ENCODE results near the gene RGR. TPM values are rescaled to one million over a fixed set of nuclear protein-coding genes. Genes with fewer than 3 reads are reported as not detected.

RGR gene
- total and polyA plus RNA-seq, 2 experiments from 2014 or later: not detected

DNA sequence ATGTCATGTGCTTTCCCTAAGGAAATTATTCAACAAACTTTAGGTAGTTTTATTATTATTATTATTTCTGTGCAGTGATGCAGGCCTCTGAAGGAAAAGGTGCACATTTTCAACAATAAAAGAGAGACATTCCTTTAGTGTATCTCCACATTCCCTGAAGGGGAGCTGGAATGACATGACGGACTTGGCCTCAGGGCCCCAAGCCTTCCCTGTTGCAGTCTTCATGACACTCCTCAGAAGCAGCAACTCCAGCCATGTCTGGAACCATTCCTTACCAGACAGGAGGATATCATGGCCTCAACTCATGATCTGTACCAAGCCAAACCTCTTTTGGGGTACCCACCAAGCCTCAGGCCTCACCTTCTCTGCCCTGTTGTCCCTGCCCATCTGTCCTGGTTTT lies 48.3 kb downstream of the RGR start (continued):
- TF ChIP-seq CTCF (conservative IDR thresholded peaks at IDR 0.05; ENCODE audit: low read depth in 2 of 2) (no peak), CREB1 (CRISPR knock-in tag; IDR thresholded peaks at IDR 0.05; ENCODE audit: low read depth) (no peak), ZNF114 (CRISPR knock-in tag; IDR thresholded peaks at IDR 0.05) (no peak), STAT1 (IDR thresholded peaks at IDR 0.05; ENCODE audit: unreplicated experiment) (no peak), EZH2 (IDR thresholded peaks at IDR 0.05; ENCODE audit: low read depth, unreplicated experiment) (no peak)
- TF ChIP-seq, protein P1, sequence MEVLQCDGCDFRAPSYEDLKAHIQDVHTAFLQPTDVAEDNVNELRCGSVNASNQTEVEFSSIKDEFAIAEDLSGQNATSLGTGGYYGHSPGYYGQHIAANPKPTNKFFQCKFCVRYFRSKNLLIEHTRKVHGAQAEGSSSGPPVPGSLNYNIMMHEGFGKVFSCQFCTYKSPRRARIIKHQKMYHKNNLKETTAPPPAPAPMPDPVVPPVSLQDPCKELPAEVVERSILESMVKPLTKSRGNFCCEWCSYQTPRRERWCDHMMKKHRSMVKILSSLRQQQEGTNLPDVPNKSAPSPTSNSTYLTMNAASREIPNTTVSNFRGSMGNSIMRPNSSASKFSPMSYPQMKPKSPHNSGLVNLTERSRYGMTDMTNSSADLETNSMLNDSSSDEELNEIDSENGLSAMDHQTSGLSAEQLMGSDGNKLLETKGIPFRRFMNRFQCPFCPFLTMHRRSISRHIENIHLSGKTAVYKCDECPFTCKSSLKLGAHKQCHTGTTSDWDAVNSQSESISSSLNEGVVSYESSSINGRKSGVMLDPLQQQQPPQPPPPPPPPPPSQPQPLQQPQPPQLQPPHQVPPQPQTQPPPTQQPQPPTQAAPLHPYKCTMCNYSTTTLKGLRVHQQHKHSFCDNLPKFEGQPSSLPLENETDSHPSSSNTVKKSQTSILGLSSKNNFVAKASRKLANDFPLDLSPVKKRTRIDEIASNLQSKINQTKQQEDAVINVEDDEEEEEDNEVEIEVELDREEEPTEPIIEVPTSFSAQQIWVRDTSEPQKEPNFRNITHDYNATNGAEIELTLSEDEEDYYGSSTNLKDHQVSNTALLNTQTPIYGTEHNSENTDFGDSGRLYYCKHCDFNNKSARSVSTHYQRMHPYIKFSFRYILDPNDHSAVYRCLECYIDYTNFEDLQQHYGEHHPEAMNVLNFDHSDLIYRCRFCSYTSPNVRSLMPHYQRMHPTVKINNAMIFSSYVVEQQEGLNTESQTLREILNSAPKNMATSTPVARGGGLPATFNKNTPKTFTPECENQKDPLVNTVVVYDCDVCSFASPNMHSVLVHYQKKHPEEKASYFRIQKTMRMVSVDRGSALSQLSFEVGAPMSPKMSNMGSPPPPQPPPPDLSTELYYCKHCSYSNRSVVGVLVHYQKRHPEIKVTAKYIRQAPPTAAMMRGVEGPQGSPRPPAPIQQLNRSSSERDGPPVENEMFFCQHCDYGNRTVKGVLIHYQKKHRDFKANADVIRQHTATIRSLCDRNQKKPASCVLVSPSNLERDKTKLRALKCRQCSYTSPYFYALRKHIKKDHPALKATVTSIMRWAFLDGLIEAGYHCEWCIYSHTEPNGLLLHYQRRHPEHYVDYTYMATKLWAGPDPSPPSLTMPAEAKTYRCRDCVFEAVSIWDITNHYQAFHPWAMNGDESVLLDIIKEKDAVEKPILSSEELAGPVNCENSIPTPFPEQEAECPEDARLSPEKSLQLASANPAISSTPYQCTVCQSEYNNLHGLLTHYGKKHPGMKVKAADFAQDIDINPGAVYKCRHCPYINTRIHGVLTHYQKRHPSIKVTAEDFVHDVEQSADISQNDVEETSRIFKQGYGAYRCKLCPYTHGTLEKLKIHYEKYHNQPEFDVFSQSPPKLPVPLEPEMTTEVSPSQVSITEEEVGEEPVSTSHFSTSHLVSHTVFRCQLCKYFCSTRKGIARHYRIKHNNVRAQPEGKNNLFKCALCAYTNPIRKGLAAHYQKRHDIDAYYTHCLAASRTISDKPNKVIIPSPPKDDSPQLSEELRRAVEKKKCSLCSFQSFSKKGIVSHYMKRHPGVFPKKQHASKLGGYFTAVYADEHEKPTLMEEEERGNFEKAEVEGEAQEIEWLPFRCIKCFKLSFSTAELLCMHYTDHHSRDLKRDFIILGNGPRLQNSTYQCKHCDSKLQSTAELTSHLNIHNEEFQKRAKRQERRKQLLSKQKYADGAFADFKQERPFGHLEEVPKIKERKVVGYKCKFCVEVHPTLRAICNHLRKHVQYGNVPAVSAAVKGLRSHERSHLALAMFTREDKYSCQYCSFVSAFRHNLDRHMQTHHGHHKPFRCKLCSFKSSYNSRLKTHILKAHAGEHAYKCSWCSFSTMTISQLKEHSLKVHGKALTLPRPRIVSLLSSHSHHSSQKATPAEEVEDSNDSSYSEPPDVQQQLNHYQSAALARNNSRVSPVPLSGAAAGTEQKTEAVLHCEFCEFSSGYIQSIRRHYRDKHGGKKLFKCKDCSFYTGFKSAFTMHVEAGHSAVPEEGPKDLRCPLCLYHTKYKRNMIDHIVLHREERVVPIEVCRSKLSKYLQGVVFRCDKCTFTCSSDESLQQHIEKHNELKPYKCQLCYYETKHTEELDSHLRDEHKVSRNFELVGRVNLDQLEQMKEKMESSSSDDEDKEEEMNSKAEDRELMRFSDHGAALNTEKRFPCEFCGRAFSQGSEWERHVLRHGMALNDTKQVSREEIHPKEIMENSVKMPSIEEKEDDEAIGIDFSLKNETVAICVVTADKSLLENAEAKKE (CRISPR knock-in tag; IDR thresholded peaks at IDR 0.05): no peak

DNA sequence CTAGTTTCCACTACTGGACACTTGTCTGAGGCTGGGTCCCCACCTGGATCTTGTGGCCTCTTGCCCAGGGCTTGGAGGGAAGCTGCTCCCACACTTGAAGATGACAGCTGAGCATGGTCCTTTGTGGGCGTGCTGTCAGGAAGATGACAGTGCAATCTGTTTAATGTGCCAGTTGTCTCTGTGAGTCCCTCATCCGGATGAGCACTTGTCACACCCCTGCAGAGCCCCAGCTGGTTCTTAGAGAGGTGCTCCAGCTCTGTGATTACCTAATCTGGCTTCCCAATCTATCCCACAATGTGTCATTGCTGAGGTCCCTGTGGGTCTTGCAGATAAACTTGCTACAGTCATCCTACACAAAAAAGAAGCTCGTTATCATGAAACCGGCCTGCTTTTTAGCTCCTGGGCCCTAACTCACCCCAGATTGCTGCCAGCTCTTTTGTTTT lies 48.7 kb downstream of the RGR start:
- DNase-seq (ENCODE audit: low spot score) (no peak), ATAC-seq (no peak)
- TF ChIP-seq, protein P1 (CRISPR knock-in tag; IDR thresholded peaks at IDR 0.05): no peak
- Histone ChIP-seq H3K27ac (ENCODE audit: low read depth) (no peak overlapping the region), H3F3A (replicated peaks; ENCODE audit: low read depth) (0 out of 2 replicates have a peak, but pooled peaks cover 13% of the 10 kb centered on the region), H3K4me3 (no peak overlapping the region), H2AFZ (no peak overlapping the region), H3K36me3 (ENCODE audit: insufficient read depth) (no peaks in the 10 kb centered on the region), H3K9me2 (ENCODE audit: insufficient read depth) (peaks cover 6% of the 10 kb centered on the region; the same call in 1 of the 2 replicates), H4K20me1 (replicated peaks; ENCODE audit: insufficient read depth) (no peaks in the 10 kb centered on the region), H3K79me2 (replicated peaks; ENCODE audit: insufficient read depth) (no peaks in the 10 kb centered on the region), H3K27me3 (ENCODE audit: insufficient read depth) (no peaks in the 10 kb centered on the region), H3K4me2 (no peak overlapping the region), H3K4me1 (ENCODE audit: insufficient read depth) (peaks cover 35% of the 10 kb centered on the region)
- Mint-ChIP-seq H3K4me3 (no peak overlapping the region), H3K9me3 (no peaks in the 10 kb centered on the region), H3K27ac (no peak overlapping the region), H3K36me3 (ENCODE audit: low read depth) (no peaks in the 10 kb centered on the region; the same call in 2 of the 3 replicates), H3K27me3 (ENCODE audit: insufficient read depth, low read depth, poor library complexity) (peaks cover 6% of the 10 kb centered on the region), H3K4me1 (peaks cover 30% of the 10 kb centered on the region)
